SJSA1 (cell line): ENCODE results near the gene CTU2. TPM values are rescaled to one million over a fixed set of nuclear protein-coding genes. Genes with fewer than 3 reads are reported as not detected.

ENCODE experiments used
- DNase-seq, 2 experiments: peaks; one replicate each; pipeline ENCODE4 v3.0.0-alpha.2; 2015 to 2020; ENCODE audit warnings: low spot score in 2 of 2, low read depth in 1 of 2
- H3K27ac ChIP-seq: fragments of 250-450 bp; sonication (Bioruptor Pico); 2 replicates; pipeline ENCODE4 v1.5.1; 2020; ENCODE audit warnings: mild to moderate bottlenecking, moderate library complexity
- H3K27me3 ChIP-seq: fragments of 250-450 bp; sonication (Bioruptor Pico); replicated peaks from 2 replicates; pipeline ENCODE4 v1.5.1; 2020; ENCODE audit warnings: mild to moderate bottlenecking, moderate library complexity
- H3K36me3 ChIP-seq: fragments of 250-450 bp; sonication (Bioruptor Pico); 2 replicates; pipeline ENCODE4 v1.5.1; 2020; ENCODE audit warnings: mild to moderate bottlenecking
- H3K4me1 ChIP-seq: fragments of 250-450 bp; sonication (Bioruptor Pico); replicated peaks from 2 replicates; pipeline ENCODE4 v1.6.1; 2021; ENCODE audit warnings: mild to moderate bottlenecking
- H3K4me3 ChIP-seq: fragments of 250-450 bp; sonication (Bioruptor Pico); 2 replicates; pipeline ENCODE4 v1.5.1; 2020; ENCODE audit warnings: mild to moderate bottlenecking
- H3K9me3 ChIP-seq: fragments of 250-450 bp; sonication (Bioruptor Pico); replicated peaks from 2 replicates; pipeline ENCODE4 v1.5.1; 2020; ENCODE audit warnings: mild to moderate bottlenecking
- total RNA-seq: library from RNA; depleted of rRNA; stranded (reverse); fragments of >200 nt; shearing (Covaris generic); gene quantifications from 2 replicates; pipeline ENCODE4 v1.2.3, GENCODE V29; 2014; rRNA removed

CTU2 gene
- total RNA-seq, 1 experiment from 2014 or later = 17.9 TPM

DNA sequence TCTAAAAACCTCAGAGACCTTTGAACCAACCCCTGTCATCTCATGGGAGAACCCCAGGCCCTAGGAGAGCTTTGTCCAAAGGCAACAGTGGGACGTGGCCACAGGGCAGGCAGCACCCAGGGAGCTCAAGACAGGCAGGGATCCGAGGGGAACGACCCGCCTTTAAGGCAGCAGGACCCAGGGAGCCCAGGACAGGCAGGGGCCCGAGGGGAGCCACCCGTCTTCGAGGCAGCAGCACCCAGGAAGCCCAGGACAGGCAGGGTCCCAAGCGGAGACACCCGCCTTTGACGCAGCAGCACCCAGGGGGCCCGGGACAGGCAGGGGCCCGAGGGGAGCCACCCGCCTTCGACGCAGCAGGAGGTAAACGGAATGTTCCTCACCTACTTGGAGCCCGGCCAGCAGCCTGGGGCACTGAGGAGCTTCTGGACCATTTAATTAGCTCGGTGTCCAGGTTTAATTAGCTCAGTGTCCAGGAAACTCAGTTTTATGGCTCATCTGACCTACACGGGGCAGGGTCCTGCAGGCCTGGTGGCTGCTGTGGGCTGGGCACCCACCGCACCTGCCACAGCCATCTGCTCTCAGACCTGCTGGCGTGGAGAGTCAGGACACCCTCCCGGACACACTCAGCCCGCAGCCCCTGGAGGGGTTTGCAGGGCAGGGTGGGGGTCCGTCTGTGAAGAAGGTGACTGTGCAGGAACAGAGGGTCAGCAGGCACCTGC, 54.3 kb downstream of the CTU2 start:
- Histone ChIP-seq H3K36me3 (peaks cover 77% of the 10 kb centered on the region), H3K27me3 (no peaks in the 10 kb centered on the region), H3K9me3 (no peaks in the 10 kb centered on the region), H3K4me1 (peaks cover 55% of the 10 kb centered on the region), H3K27ac (no peak overlapping the region), H3K4me3 (no peak overlapping the region)
- DNase-seq = no peak

DNA sequence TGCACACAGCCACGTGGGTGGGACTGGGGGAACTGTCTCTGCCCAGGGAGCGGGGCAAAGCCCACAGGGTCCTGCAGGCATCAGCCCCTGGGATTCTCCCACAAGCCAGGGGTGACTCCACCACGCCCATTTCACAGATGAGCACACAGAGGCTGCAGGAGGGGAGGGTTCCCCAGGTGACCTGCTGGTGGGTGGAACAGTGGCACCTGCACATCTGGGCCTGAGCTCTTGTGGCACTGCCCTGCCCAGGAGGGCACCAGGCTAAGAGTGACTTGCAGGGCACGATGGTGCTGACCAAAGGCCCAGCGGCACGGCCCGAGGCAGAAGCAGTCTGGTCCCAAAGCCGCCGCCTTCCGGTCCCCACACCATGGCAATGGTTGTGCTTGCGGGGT, 54.8 kb downstream of the CTU2 start:
- Histone ChIP-seq H3K36me3 (peaks cover 77% of the 10 kb centered on the region), H3K27ac (no peak overlapping the region), H3K9me3 (no peaks in the 10 kb centered on the region), H3K4me3 (no peak overlapping the region), H3K4me1 (peaks cover 55% of the 10 kb centered on the region), H3K27me3 (no peaks in the 10 kb centered on the region)
- no peak for DNase-seq

DNA sequence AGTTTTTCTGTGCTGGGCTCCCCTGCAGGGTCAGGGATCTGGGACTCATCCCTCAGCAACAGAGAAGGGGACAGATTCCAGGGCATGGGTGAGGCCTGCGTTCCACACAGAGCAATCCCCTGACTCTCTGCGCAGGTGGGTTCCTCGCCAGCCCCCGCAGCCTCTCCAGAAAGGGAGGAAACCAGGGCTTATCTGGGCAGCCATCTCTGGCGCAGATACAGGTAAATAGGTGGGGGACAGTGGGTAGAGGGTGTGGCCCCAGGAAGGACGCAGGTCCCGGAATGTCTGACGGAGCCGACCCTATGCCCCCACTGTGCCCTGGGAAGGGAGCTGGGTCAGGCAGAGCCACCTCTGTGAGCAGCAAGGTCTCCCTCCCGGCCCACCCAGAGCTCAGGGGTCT, 55.5 kb downstream of the CTU2 start:
- H3K9me3 ChIP-seq = no peaks in the 10 kb centered on the region
- peaks cover 52% of the 10 kb centered on the region for H3K4me1 ChIP-seq
- no peak for DNase-seq
- H3K4me3 ChIP-seq = no peak overlapping the region
- H3K27me3 ChIP-seq = no peaks in the 10 kb centered on the region
- no peak overlapping the region for H3K27ac ChIP-seq
- H3K36me3 ChIP-seq = peaks cover 80% of the 10 kb centered on the region

- H3K27ac ChIP-seq = no peak overlapping the region
- no peaks in the 10 kb centered on the region for H3K27me3 ChIP-seq
- H3K36me3 ChIP-seq = peaks cover 84% of the 10 kb centered on the region
- no peak for DNase-seq
- peaks cover 55% of the 10 kb centered on the region for H3K4me1 ChIP-seq
- no peaks in the 10 kb centered on the region for H3K9me3 ChIP-seq
- H3K4me3 ChIP-seq = no peak overlapping the region
These were observed 56.1 kb downstream of the CTU2 start for GRCh38 chr16:88762258-88762870.

DNA sequence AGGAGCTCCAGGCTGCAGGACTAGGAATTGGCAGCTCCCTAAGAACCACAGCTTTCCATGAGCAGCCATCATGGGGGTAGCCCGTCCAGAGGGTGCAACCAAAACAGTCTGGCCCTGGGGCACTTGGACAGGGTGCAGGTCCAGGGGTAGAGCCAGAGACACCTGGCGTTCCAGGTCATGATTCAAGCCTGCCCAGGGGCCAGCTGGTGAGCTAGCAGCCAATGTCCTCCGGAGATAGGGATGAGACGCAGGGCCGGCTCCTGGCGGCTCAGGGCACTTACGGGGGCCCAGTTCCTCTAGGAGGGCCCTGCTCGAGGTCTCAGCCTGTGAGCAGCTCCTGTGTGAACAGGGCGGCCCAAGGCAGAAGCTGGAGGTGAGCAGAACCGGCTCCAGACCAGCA, 56.6 kb downstream of the CTU2 start:
- H3K27ac ChIP-seq = no peak overlapping the region; the same call in 1 of the 2 replicates
- H3K9me3 ChIP-seq = no peaks in the 10 kb centered on the region
- H3K27me3 ChIP-seq = no peaks in the 10 kb centered on the region
- no peak for DNase-seq
- H3K4me3 ChIP-seq = no peak overlapping the region
- H3K36me3 ChIP-seq = peaks cover 86% of the 10 kb centered on the region
- H3K4me1 ChIP-seq = peaks cover 61% of the 10 kb centered on the region

DNA sequence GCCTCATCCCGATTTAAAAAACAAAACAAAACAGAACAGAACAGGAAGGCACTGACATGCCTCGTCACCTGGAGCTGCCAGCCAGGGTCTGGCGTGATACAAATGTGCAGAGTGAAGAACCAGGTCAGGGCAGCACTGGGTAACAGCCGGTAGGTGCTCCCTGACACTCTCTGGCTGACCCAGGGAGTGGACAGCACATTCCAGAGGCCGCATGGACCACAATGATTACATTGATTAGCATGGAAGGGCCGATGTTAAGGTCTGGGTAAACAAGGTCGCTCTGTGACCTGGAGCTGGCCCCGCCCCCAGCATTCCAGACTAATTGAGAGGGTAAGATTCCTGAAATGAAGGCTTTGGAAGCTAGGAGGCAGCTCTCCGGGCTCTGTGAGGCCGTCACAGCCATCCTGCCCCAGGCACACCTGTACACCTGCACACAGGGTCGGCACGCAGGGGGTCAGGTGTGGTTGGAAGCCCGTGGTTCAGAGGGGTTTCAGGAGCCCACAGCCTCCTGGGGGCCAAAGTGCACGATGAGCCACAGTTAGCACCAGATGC, 57.3 kb downstream of the CTU2 start:
- no peak overlapping the region; the same call in 1 of the 2 replicates for H3K27ac ChIP-seq
- no peaks in the 10 kb centered on the region for H3K9me3 ChIP-seq
- no peaks in the 10 kb centered on the region for H3K27me3 ChIP-seq
- no peak overlapping the region for H3K4me3 ChIP-seq
- H3K36me3 ChIP-seq = peaks cover 82% of the 10 kb centered on the region
- DNase-seq = peak in 1 of 2 experiments; percentile 42
- peaks cover 62% of the 10 kb centered on the region for H3K4me1 ChIP-seq

DNA sequence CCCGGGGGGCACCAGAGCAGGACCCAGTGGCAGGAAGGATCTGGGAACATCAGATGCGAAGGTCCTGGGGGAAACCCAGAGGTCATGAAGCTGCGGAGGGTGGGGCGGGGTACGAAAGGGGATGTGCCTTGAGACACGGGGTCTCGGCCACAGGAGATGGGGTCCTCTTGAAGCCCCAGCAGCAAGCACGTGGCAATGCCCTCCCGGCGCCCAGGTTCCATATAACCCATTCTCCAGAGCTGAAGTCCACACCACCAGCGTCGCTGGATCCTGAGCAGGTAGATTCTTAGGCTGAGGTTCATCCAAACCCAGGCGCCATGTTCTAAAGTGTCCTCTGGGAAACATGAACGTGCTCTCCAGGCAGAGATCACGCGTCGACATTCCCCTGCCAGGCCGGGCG, 57.8 kb downstream of the CTU2 start:
- peaks cover 81% of the 10 kb centered on the region for H3K36me3 ChIP-seq
- no peaks in the 10 kb centered on the region for H3K9me3 ChIP-seq
- no peak overlapping the region for H3K27ac ChIP-seq
- H3K4me1 ChIP-seq = peaks cover 62% of the 10 kb centered on the region
- H3K4me3 ChIP-seq = no peak overlapping the region
- no peak for DNase-seq
- H3K27me3 ChIP-seq = no peaks in the 10 kb centered on the region

DNA sequence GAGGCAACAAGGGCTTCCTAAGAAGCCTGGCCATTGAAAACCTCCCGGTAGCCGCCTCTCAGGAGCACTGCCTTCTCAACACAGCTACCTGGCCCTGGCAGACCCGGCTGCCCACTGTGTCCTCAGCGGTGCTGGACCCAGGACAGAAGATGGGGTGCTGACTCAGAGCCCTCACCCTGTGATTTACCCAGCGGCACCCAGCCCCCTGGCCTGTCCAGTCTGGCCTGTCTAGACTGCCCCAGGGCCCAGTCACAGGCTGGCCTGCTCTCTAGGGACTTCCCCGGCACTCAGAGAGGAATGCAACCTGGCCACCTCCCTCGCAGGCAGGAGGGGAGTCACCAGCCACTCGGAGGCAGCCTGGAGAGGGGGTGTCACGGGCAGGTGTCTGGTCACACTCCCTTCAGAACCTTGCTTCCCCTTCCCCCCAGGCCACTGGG, 58.6 kb downstream of the CTU2 start:
- Histone ChIP-seq H3K27me3 (no peaks in the 10 kb centered on the region), H3K4me1 (peaks cover 63% of the 10 kb centered on the region), H3K36me3 (peaks cover 80% of the 10 kb centered on the region), H3K27ac (no peak overlapping the region), H3K4me3 (no peak overlapping the region), H3K9me3 (no peaks in the 10 kb centered on the region)
- peak; percentile 48 to 80 for DNase-seq

Other genes with a start within 250 kb of the CTU2 start
- gene ZC3H18, start 136.1 kb upstream of the CTU2 start, total RNA-seq = 14.6 and 18.2 TPM in 2 replicates
- not detected in 2 replicates for gene IL17C, start 67.9 kb upstream of the CTU2 start, total RNA-seq
- not detected in 2 replicates for gene CYBA, start 55.5 kb upstream of the CTU2 start, total RNA-seq
- gene MVD, start 43.4 kb upstream of the CTU2 start, total RNA-seq = 38.4 and 42.6 TPM in 2 replicates
- 0.05 TPM in 1 of 2 replicates, not detected in the other for gene SNAI3, start 20.0 kb upstream of the CTU2 start, total RNA-seq
- 25.0 and 32.4 TPM in 2 replicates for gene RNF166, start 95 bp upstream of the CTU2 start, total RNA-seq
- gene PIEZO1, start 78.7 kb downstream of the CTU2 start, total RNA-seq = 142 and 181 TPM in 2 replicates
- 36.7 and 45.7 TPM in 2 replicates for gene CDT1, start 97.3 kb downstream of the CTU2 start, total RNA-seq
- 90.6 and 138 TPM in 2 replicates for gene APRT, start 105.4 kb downstream of the CTU2 start, total RNA-seq
- 13.9 and 15.3 TPM in 2 replicates for gene GALNS, start 150.4 kb downstream of the CTU2 start, total RNA-seq
- gene TRAPPC2L, start 150.6 kb downstream of the CTU2 start, total RNA-seq = 17.3 and 27.5 TPM in 2 replicates
- gene PABPN1L, start 160.2 kb downstream of the CTU2 start, total RNA-seq = not detected in 2 replicates